WTC11 (cell line): ENCODE measurements around the gene NT5DC4. TPM values are rescaled to one million over a fixed set of nuclear protein-coding genes. Genes with fewer than 3 reads are reported as not detected.

Experiments
- ATAC-seq: fragments of 200-7000 bp; cut with Tn5 transposase; 2 replicates; pipeline ENCODE4 v1.10.0; 2021; ENCODE audit warnings: mild to moderate bottlenecking, moderate library complexity
- CTCF ChIA-PET: fragments of 300-600 bp; sonication (Branson Sonifier 250); formaldehyde crosslinking; loops from one replicate; lab custom pipeline; 2021; ENCODE audit warnings: antibody characterized with exemption; lab: Charles Lee
- POLR2A ChIA-PET: fragments of 350-600 bp; sonication (Branson Sonifier 250); formaldehyde crosslinking; loops from one replicate; lab custom pipeline; 2021; ENCODE audit warnings: antibody characterized with exemption; lab: Charles Lee
- DNase-seq: peaks from one replicate; pipeline ENCODE4 v3.0.0; 2021; ENCODE audit warnings: low spot score
- H3K27ac Mint-ChIP-seq: 2 replicates; pipeline ENCODE4 v1.8.0; 2021; ENCODE audit warnings: mixed read lengths
- H3K27me3 Mint-ChIP-seq: 2 replicates; pipeline ENCODE4 v1.8.0; 2021; ENCODE audit warnings: low read depth, mild to moderate bottlenecking, moderate library complexity, mixed read lengths
- H3K36me3 Mint-ChIP-seq: 2 replicates; pipeline ENCODE4 v1.8.0; 2021; ENCODE audit warnings: mixed read lengths
- H3K4me1 Mint-ChIP-seq: 2 replicates; pipeline ENCODE4 v1.8.0; 2022; ENCODE audit warnings: mixed read lengths
- H3K4me3 Mint-ChIP-seq: 2 replicates; pipeline ENCODE4 v1.8.0; 2021; ENCODE audit warnings: mild to moderate bottlenecking, moderate library complexity, mixed read lengths
- H3K9me3 Mint-ChIP-seq: 2 replicates; pipeline ENCODE4 v1.8.0; 2021; ENCODE audit warnings: mixed read lengths
- EMX1 ChIP-seq: fragments of 250-450 bp; sonication (Bioruptor Pico); IDR thresholded peaks from 2 replicates; pipeline ENCODE4 v1.8.0; 2021; ENCODE audit warnings: mild to moderate bottlenecking
- FOXP1 ChIP-seq: sonication (generic); formaldehyde crosslinking; IDR thresholded peaks from 2 replicates; pipeline ENCODE4 v1.8.0; 2022; ENCODE audit warnings: missing genetic modification reagents, mild to moderate bottlenecking, moderate library complexity, borderline replicate concordance
- HMGA2 ChIP-seq: fragments of 250-450 bp; sonication (Bioruptor Pico); IDR thresholded peaks from 2 replicates; pipeline ENCODE4 v1.4.0; 2021; ENCODE audit warnings: mild to moderate bottlenecking, moderate library complexity
- HMGXB4 ChIP-seq: sonication (generic); formaldehyde crosslinking; IDR thresholded peaks from 2 replicates; pipeline ENCODE4 v1.8.1; 2023; ENCODE audit warnings: mild to moderate bottlenecking, moderate library complexity, missing genetic modification reagents
- JUN ChIP-seq: sonication (generic); formaldehyde crosslinking; IDR thresholded peaks from 2 replicates; pipeline ENCODE4 v1.8.0; 2023; ENCODE audit warnings: mild to moderate bottlenecking, missing genetic modification reagents
- MYBL2 ChIP-seq: sonication (generic); formaldehyde crosslinking; IDR thresholded peaks from 2 replicates; pipeline ENCODE4 v1.8.1; 2023; ENCODE audit warnings: mild to moderate bottlenecking, moderate library complexity, missing genetic modification reagents
- NFE2L1 ChIP-seq: sonication (generic); formaldehyde crosslinking; IDR thresholded peaks from 2 replicates; pipeline ENCODE4 v1.8.1; 2023; ENCODE audit warnings: missing genetic modification reagents
- NR3C1 ChIP-seq: sonication (generic); formaldehyde crosslinking; conservative IDR thresholded peaks from 2 replicates; pipeline ENCODE4 v1.8.1; 2023; ENCODE audit warnings: low read depth, mild to moderate bottlenecking, missing genetic modification reagents
- SMAD4 ChIP-seq: sonication (generic); formaldehyde crosslinking; IDR thresholded peaks from 2 replicates; pipeline ENCODE4 v1.8.0; 2022; ENCODE audit warnings: mild to moderate bottlenecking, missing genetic modification reagents
- TEAD1 ChIP-seq: sonication (generic); formaldehyde crosslinking; IDR thresholded peaks from 2 replicates; pipeline ENCODE4 v1.8.0; 2022; ENCODE audit warnings: mild to moderate bottlenecking, missing genetic modification reagents
- USF1 ChIP-seq: sonication (generic); formaldehyde crosslinking; IDR thresholded peaks from 2 replicates; pipeline ENCODE4 v1.8.0; 2022; ENCODE audit warnings: mild to moderate bottlenecking, missing genetic modification reagents
- ZBTB21 ChIP-seq: sonication (generic); formaldehyde crosslinking; IDR thresholded peaks from 2 replicates; pipeline ENCODE4 v1.8.1; 2023; ENCODE audit warnings: mild to moderate bottlenecking, missing genetic modification reagents, borderline replicate concordance
- ZBTB43 ChIP-seq: sonication (generic); formaldehyde crosslinking; IDR thresholded peaks from 2 replicates; pipeline ENCODE4 v1.8.1; 2023; ENCODE audit warnings: mild to moderate bottlenecking, missing genetic modification reagents
- ZNF121 ChIP-seq: sonication (generic); formaldehyde crosslinking; IDR thresholded peaks from 2 replicates; pipeline ENCODE4 v1.8.0; 2023; ENCODE audit warnings: missing genetic modification reagents
- ZNF396 ChIP-seq: fragments of 250-450 bp; sonication (Bioruptor Pico); IDR thresholded peaks from 2 replicates; pipeline ENCODE4 v1.8.0; 2021; ENCODE audit warnings: mild to moderate bottlenecking, moderate library complexity, borderline replicate concordance
- total RNA-seq: library from RNA; stranded (reverse); gene quantifications from 3 replicates; pipeline ENCODE4 v1.2.3, GENCODE V29; 2021
- TF ChIP-seq, protein P1 (sequence below): sonication (generic); formaldehyde crosslinking; IDR thresholded peaks from 2 replicates; pipeline ENCODE4 v1.8.1; 2022; ENCODE audit warnings: low read depth, mild to moderate bottlenecking, moderate library complexity, missing genetic modification reagents, borderline replicate concordance
- TF ChIP-seq, protein P2 (sequence below): sonication (generic); formaldehyde crosslinking; IDR thresholded peaks from 2 replicates; pipeline ENCODE4 v1.8.1; 2022; ENCODE audit warnings: mild to moderate bottlenecking, moderate library complexity, missing genetic modification reagents
- TF ChIP-seq, protein P3 (sequence below): fragments of 250-450 bp; sonication (Bioruptor Pico); IDR thresholded peaks from 2 replicates; pipeline ENCODE4 v1.9.0; 2021; ENCODE audit warnings: mild to moderate bottlenecking
- TF ChIP-seq, protein P4 (sequence below): sonication (generic); formaldehyde crosslinking; IDR thresholded peaks from 2 replicates; pipeline ENCODE4 v1.8.0; 2022; ENCODE audit warnings: mild to moderate bottlenecking, missing genetic modification reagents
- TF ChIP-seq, protein P5 (sequence below): fragments of 250-450 bp; sonication (Bioruptor Pico); IDR thresholded peaks from 2 replicates; pipeline ENCODE4 v1.9.0; 2021; ENCODE audit warnings: mild to moderate bottlenecking, borderline replicate concordance

NT5DC4 gene
- total RNA-seq, 1 experiment from 2014 or later = not detected

DNA sequence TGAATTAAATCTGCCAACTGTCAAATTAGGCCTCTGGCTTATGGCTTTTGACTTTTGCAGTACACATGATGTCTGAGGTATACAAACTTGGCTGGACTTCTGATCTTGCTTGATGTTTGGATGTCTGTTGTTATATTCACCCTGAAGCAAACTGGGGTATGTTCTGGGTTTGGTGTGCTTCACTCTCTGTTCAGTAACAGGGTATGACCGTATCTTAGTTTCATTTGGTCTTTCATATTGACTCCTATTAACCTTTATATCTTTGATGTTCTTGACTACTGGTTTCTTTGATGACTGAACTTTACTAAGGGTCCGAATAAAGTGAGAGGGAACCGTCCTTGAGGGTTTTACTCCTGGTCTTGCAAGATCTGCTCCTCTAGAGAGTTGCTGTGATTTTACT is 35.4 kb downstream of the NT5DC4 start:
- ChIA-PET POLR2A (no interaction called here), CTCF (interaction anchor here (2.8 kb wide), 1 partner anchor 186 kb away, joined by 7 read pairs; no protein-coding TSS in a partner anchor)
- ATAC-seq (no peak), DNase-seq (no peak)
- Mint-ChIP-seq H3K9me3 (no peaks in the 10 kb centered on the region), H3K4me3 (no peak overlapping the region), H3K27ac (no peak overlapping the region), H3K4me1 (no peaks in the 10 kb centered on the region), H3K36me3 (peaks cover 70% of the 10 kb centered on the region), H3K27me3 (no peaks in the 10 kb centered on the region)
- TF ChIP-seq ZNF396 (no peak), ZNF121 (CRISPR knock-in tag) (no peak), NFE2L1 (CRISPR knock-in tag) (no peak), EMX1 (CRISPR knock-in tag) (no peak), USF1 (CRISPR knock-in tag) (no peak), HMGA2 (CRISPR knock-in tag) (no peak), ZBTB43 (CRISPR knock-in tag) (no peak), TEAD1 (no peak), JUN (CRISPR knock-in tag) (no peak), NR3C1 (CRISPR knock-in tag) (no peak), ZBTB21 (CRISPR knock-in tag) (no peak), FOXP1 (no peak), HMGXB4 (CRISPR knock-in tag) (no peak), MYBL2 (CRISPR knock-in tag) (no peak), SMAD4 (no peak)
- TF ChIP-seq, protein P1, sequence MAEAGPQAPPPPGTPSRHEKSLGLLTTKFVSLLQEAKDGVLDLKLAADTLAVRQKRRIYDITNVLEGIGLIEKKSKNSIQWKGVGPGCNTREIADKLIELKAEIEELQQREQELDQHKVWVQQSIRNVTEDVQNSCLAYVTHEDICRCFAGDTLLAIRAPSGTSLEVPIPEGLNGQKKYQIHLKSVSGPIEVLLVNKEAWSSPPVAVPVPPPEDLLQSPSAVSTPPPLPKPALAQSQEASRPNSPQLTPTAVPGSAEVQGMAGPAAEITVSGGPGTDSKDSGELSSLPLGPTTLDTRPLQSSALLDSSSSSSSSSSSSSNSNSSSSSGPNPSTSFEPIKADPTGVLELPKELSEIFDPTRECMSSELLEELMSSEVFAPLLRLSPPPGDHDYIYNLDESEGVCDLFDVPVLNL (CRISPR knock-in tag) = no peak
- TF ChIP-seq, protein P2, sequence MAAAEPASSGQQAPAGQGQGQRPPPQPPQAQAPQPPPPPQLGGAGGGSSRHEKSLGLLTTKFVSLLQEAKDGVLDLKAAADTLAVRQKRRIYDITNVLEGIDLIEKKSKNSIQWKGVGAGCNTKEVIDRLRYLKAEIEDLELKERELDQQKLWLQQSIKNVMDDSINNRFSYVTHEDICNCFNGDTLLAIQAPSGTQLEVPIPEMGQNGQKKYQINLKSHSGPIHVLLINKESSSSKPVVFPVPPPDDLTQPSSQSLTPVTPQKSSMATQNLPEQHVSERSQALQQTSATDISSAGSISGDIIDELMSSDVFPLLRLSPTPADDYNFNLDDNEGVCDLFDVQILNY = no peak
- TF ChIP-seq, protein P3, sequence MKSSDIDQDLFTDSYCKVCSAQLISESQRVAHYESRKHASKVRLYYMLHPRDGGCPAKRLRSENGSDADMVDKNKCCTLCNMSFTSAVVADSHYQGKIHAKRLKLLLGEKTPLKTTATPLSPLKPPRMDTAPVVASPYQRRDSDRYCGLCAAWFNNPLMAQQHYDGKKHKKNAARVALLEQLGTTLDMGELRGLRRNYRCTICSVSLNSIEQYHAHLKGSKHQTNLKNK (CRISPR knock-in tag) = no peak
- TF ChIP-seq, protein P4, sequence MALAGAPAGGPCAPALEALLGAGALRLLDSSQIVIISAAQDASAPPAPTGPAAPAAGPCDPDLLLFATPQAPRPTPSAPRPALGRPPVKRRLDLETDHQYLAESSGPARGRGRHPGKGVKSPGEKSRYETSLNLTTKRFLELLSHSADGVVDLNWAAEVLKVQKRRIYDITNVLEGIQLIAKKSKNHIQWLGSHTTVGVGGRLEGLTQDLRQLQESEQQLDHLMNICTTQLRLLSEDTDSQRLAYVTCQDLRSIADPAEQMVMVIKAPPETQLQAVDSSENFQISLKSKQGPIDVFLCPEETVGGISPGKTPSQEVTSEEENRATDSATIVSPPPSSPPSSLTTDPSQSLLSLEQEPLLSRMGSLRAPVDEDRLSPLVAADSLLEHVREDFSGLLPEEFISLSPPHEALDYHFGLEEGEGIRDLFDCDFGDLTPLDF (CRISPR knock-in tag) = no peak
- TF ChIP-seq, protein P5, sequence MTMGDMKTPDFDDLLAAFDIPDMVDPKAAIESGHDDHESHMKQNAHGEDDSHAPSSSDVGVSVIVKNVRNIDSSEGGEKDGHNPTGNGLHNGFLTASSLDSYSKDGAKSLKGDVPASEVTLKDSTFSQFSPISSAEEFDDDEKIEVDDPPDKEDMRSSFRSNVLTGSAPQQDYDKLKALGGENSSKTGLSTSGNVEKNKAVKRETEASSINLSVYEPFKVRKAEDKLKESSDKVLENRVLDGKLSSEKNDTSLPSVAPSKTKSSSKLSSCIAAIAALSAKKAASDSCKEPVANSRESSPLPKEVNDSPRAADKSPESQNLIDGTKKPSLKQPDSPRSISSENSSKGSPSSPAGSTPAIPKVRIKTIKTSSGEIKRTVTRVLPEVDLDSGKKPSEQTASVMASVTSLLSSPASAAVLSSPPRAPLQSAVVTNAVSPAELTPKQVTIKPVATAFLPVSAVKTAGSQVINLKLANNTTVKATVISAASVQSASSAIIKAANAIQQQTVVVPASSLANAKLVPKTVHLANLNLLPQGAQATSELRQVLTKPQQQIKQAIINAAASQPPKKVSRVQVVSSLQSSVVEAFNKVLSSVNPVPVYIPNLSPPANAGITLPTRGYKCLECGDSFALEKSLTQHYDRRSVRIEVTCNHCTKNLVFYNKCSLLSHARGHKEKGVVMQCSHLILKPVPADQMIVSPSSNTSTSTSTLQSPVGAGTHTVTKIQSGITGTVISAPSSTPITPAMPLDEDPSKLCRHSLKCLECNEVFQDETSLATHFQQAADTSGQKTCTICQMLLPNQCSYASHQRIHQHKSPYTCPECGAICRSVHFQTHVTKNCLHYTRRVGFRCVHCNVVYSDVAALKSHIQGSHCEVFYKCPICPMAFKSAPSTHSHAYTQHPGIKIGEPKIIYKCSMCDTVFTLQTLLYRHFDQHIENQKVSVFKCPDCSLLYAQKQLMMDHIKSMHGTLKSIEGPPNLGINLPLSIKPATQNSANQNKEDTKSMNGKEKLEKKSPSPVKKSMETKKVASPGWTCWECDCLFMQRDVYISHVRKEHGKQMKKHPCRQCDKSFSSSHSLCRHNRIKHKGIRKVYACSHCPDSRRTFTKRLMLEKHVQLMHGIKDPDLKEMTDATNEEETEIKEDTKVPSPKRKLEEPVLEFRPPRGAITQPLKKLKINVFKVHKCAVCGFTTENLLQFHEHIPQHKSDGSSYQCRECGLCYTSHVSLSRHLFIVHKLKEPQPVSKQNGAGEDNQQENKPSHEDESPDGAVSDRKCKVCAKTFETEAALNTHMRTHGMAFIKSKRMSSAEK (CRISPR knock-in tag) = no peak
